Activated gamma-delta T cell treated with anti-CD3 and anti-CD28 coated beads, Interleukin-2, amount 50 U/mL, for 16 hours (primary cell): Measurements from ENCODE around the gene TBC1D8.

ENCODE experiments used
- DNase-seq: peaks from one replicate; pipeline ENCODE4 v3.0.0-alpha.2; 2020; ENCODE audit warnings: low read depth

Gene TBC1D8

DNA sequence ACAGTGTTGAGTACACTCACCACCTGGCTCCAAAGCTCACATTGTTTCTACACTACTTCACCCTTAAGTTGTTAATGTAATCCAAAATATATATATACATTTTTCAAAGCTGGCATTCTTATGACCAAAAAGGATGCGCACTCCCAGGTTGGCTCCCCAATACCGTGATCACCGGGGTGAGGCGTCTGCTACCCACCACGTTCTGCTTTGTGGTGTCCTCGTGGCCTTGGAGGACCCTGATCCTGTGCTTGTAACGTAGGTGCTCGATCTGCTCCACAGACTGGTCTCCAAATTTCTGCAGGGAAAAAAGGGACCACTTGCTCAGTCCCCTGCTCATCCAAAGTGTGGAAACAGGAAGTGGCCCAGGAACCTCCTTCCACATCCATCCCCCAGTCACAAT is 123.3 kb downstream of the TBC1D8 start:
- no peak for DNase-seq

DNA sequence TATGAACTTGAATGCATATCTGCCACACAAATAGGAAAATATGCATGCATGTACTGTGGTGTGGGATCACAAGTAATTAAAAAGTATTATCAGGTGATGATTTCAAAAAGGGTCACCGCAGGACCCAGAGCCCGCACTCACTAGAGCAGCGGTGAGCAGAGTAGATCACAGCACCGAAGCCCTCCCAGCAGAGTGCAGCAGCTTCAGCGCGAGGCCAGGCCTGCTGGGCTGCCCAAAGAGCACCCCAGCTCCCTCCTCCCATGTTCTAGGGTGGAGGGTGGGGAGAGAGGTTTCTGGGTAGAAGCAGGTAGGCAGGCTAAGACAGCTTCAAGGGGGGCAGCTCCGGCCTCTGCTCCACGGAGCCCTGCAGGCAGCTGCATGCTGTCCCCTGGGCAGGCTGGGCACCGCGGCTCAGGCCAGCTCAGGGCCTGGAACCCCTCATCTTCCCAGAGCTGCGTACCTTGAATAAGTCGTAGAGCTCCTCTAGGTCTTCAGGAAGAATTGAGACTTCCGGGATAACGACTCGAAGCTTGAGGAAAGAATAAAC is 124.2 kb downstream of the TBC1D8 start:
- no peak for DNase-seq

DNA sequence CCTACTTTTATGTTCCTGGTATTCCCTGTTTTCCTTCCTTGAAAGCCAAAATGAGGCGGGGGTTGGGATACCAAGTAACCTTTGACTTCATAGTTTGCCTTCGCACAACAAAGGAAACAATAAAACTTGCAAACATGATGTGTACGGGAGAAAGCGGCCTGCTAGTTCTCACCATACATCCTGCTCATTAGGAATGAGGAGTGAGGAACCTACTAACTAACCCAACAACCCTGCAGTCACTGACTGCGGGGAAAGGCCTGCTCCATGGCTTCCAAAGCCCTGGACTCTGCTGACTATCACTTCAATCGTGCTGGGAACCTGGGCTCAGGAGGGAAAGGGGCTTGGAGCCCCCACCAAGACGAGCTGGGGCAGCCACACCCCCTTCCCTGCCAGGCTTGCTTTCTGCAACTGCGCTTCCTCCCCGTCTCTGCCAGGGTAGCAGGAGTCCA is 124.9 kb downstream of the TBC1D8 start:
- no peak for DNase-seq

DNA sequence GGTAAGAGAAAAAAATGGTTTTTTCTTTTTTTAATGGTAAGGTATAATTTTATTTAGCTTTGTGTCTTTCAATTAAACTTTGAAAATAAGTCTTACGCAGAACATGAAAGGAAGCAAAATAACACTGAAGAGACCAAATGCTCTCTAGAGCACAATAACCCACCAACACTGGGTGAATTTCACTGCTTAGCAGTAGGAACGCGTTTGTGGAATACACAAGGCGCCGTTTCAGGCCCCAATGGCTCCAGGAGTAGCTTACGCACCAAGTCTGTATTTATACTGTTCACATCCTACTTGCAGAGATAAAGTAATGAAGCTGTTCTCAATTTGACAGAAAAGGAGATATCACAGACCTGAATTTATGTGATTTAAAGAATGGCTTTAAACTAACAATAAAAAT is 125.6 kb downstream of the TBC1D8 start:
- DNase-seq = no peak

DNA sequence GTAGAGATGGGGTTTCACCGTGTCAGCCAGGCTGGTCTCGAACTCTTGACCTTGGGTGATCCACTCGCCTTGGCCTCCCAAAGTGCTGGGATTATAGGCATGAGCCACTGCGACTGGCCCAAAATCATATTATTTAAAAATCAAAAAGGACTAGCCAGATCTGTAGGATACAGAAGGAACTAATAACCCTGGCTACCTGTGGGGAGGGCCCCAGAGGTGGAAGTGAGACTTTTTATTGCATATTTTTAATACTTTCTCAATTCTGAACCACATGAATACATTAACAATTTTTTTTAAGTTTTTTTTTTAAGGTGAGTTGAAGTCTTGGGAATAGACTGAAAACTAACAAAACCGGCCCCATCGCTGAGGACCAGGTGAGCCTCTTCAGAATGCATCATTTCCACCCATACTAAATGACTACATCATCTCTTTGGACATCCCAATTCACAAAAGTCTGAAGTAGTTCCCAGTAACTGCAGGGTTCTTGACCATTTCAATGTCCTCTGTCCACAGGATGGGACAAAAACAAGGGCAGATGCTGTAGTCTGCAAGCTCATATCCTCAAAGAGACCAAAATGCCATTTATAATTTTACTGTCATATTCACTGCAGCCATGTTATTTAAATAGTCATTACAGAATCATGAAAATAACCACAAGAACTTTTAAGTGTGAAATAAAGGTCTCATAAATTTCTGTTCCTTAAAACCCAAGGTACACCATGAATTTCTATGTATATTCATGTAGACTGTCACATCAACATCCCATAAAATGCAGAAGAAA is 127.7 kb downstream of the TBC1D8 start:
- DNase-seq = no peak

DNA sequence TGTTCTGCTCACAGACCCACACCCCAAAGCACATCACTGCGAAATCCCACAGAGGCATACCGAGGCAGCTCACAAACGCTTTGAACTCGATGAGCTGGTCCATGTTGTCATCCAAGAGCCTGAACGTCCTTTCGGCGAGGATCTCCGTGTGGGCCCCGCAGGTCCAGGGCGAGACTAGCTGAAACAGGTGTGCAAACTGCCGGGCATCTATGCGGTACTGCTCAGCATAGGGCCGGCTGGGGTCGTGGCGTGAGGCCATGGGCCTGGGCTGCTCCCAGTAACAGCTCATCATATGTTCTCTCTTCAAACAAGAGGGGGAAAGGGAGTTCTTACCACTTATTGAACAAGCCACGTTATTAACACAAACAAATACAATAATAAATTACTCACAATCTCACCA is 129.0 kb downstream of the TBC1D8 start:
- no peak for DNase-seq

DNA sequence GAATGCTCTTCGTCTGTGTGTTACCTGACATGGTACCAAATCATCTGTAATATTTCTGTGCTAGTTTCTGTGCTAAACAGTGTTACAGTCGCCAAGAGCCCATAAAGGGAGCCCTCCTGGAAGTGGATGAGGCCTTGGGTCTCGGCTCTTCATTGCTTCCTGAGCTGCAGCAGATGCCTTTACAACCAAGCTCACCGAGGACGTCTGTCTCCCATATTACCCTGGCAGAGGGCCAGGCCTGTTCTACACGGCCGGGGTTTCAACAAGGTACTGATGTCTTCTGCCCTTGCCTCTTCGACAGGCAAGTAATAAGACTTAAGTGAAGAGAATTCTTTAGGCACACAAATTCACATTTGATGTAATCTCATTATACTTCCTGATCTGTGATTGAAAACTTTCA is 132.2 kb downstream of the TBC1D8 start:
- DNase-seq = no peak

DNA sequence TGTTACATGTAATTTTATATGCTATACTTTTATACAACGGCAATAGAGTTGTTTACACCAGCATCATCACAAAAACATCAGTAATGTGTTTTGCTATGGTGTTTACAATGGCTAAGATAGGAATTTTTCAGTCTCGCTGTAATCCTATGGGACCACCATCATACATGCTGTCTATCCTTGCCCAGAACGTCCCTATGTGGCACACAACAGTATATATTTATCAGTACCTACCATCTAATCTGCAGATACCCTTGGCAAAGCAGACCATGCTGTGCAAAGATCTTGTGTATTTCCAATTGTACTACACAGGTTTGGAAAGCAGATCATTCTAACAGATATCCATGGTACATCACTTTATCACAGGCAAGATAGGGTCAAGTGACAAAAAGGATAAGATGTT is 133.8 kb downstream of the TBC1D8 start:
- no peak for DNase-seq

DNA sequence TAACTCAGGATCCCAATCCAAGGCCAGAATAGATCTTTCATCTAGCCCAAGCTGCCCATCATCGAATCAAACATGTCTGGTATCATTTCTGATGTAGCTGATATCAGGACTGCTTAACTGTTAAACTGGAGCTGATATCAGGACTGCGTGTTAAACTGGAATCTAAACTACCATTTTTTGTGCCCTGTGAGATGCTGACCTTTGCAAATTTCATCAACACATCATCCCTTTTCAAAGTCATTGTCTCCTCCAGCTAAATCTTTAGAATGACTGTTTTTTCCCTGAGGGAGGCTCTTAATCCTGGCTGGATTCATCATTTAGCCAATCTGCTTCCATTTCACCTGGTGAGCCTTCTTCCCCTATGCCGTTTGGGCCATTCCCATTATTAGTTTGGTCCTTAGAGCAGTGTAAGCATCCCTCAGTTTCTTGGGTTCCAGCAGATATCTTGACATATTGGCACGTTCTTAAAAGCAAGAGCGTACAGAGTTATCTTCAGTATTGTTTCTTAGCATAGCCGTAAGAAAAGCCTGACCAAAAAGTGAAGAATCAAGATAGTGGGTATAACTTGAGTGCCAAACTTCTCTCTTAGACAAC is 136.8 kb downstream of the TBC1D8 start:
- DNase-seq = no peak

DNA sequence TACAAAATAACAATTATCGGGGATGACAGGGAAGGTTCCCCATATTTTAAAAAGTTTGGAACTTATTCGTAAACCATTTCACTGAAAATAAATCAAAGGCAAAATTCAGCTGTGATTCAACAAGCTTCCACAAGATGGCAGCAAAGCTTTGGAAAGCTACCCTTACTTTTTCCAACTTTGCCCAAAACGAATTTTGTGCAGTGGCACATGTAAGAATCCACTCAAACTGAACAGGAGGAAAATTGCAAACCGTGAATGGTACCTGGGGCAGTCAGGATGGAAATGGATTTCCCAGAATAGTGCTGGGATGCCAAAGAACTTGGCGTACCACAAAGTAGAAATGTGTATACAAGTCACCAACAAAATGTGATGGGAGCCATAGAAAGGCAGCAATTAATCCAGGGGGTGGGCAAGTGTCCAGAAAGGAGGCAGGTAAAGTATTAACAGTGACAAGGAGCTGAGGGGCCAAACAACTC is 138.4 kb downstream of the TBC1D8 start:
- peak; percentile 15 for DNase-seq

DNA sequence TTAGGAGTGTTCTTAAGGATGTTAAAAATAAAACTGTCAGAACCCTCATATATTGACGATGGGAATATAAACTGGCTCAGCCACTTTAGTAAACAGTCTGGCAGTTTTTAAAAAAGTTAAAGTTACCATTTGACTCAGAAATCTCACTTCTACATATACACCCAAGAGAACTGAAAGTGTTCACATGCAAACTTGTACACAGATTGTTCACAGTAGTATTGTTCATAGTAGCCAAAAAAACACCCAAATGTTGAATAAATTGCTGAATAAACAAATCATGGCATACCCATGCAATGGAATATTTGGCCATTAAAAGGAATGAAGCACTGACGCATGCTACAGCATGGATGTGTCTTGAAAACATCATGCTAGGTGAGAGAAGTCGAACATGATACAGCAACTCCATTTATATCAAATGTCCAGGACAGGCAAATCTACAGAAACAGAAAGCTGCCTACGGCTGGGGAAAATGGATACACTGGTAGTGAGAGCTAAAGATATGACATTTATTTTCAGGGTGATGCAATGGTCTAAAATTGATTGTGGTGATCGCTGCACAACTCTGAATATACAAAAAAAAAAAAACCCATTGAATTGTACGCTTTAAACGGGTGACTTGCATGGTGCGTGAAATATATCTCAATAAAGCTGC is 139.0 kb downstream of the TBC1D8 start:
- no peak for DNase-seq

DNA sequence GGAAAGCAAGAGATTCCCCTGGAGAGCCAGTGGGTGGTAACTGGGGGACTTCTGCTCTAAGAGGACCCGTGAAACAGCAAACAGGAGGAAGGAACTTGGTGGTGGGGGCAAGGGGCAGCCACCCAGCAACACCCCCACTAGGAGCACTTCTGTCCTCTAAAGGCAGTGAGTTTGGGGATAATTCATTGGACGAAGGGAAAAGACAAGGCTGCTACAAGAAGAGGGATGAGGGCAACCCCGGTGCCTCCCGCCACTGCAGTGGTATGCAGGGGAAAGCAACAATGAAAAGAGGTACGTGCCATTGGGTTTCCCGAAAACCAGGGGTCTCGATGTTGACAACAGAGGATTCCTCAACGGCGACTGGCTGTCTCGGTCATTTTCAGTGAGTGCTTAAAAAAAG is 140.0 kb downstream of the TBC1D8 start:
- DNase-seq = no peak

DNA sequence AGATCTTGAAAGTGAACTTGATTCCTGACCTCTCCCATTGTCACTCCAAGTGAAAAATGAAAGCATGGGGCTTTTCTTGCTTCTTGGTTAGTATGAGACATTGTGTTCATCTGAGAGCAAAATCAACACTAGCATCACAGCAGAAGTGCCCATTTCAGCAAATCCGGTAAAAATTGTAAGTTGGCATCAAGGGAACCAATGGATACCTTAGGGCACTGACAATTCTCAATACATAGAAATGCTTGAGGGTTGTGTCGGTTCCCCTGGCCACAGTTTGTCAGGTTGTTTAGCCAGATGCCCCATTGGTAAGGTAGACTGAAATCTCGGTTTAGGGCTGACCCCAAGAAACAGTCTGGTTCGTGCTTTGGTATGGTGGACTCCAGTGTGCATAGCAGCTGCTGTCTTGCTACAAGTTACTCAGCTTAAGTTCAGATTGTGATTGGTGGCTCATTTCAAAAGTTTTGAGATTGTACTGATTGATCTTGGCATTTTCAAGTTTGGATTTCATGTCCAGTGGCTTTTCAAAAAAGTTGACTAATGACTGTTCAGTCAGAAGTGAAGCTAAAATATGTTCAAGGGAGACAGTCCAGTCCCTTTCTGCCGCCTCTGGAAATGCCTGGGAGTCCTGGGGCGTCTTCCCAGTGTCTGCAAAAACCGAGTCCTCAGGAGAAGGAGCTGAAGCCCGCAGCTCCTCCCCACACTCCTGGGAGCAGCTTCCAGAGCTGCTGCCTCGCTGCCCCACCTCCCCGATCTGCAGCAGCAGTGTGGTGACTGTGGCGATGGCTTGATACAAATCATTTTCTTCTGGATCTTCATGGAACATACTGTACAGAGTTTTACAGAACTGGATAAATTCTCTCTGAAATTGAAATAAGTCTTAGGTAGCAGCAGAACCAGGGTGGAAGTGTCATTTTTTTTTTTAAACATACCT is 143.5 kb downstream of the TBC1D8 start:
- DNase-seq = no peak

DNA sequence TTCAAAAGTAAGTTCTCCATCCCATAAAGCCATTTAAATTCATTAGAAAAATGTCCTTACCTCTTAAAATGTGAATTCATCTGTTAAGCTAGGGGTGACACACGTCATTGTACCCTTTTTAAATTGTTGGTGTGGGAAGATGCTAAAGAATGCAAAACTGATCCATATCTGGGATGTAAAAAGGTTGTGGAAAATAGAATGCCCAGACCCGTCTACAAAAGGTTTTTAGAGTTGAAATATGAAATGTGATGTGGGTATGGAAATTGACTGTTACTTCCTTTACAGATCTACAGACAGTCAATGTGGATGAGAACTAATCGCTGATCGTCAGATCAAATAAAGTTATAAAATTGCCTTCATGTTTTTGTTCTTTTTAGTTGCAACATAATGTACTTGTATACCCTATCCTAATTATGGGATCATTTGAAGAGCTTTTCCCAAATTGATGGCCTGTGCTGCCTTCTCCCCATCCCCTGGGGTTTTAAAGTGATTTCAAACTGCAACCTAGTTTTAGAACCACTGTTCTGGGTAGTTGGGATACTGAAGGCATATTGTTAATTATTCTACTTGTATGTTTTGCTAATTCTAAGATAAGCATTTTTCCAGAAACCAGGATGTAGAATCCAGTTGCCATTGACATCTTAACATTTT is 145.0 kb downstream of the TBC1D8 start:
- no peak for DNase-seq

DNA sequence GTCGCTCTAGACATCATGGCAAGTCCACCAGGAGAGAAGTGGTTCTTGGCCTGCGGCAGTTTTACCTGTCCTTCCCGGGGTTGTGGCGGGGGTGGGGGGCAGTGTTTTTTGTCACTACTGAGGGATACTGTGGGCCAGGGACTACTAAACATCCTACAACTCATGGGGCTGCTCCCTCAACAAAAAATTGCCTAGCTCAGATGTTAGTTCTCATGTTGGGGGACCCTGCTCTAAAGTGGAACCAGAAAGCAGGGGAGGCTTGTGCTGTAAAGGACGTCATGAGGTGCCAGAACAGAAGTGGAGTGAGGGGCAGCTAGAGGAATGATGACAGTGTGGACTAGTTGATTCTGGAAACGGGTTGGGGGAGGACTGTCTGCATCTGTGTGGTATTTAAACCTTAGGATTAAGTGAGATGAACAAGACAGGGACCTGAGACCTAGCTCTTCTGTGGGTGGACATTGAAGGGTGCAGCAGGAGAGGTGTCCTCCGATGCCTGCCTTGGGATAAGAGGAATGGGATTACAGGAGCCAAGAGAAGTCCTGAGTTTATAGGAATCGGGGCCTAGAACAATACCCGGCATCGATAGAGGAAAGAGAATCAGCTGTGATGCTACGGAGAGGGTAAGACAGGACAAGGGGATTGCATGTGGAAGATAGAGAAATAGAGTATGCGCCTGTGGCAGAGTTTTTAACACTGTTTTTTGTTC is 146.4 kb downstream of the TBC1D8 start:
- no peak for DNase-seq

DNA sequence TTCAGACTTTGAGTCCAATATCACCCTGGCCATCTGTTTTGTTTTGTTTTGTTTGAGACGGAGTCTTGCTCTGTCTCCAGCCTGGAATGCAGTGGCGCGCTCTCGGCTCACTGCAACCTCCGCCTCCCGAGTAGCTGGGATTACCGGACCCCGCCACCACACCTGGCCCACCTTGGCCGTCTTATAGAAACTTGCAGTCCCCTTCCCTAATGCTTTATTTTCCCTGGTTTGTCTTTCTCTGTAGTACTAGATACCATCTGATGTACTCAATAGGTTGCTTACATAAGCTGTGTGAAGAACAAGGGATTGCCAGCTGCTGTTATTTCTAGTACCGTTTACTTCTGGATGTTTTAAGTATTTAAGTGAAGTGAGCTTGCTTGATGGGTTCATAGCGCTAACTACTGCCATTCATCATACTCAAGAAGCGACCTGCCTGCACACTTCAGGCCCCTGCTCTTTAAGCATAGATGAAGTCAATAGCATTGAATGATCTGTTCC is 147.9 kb downstream of the TBC1D8 start:
- no peak for DNase-seq

DNA sequence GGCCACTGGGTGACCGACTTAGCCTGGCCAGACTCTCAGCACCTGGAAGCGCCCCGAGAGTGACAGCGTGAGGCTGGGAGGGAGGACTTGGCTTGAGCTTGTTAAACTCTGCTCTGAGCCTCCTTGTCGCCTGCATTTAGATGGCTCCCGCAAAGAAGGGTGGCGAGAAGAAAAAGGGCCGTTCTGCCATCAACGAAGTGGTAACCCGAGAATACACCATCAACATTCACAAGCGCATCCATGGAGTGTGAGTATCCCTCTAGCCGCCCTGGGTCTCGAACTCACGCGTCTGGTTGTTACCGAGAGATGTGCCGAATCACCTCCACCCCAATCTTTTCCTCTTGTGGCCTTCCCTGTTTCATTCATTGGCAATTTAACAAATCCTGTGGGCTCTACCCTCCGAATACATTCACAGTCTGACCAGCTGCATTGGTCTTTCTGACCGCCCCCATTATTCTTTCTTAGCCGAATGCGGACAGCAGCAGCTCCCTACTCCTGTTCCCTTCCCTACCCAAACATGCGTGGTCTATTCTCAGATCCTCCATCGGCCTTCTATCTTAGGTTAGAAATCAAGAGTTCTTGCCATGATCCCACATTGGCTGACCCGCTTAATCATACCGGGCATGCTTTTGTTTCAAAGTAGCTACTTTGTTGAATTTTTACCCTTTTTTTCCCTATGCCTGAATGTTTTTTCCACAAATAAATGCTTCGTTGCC is 148.5 kb downstream of the TBC1D8 start:
- DNase-seq = no peak

DNA sequence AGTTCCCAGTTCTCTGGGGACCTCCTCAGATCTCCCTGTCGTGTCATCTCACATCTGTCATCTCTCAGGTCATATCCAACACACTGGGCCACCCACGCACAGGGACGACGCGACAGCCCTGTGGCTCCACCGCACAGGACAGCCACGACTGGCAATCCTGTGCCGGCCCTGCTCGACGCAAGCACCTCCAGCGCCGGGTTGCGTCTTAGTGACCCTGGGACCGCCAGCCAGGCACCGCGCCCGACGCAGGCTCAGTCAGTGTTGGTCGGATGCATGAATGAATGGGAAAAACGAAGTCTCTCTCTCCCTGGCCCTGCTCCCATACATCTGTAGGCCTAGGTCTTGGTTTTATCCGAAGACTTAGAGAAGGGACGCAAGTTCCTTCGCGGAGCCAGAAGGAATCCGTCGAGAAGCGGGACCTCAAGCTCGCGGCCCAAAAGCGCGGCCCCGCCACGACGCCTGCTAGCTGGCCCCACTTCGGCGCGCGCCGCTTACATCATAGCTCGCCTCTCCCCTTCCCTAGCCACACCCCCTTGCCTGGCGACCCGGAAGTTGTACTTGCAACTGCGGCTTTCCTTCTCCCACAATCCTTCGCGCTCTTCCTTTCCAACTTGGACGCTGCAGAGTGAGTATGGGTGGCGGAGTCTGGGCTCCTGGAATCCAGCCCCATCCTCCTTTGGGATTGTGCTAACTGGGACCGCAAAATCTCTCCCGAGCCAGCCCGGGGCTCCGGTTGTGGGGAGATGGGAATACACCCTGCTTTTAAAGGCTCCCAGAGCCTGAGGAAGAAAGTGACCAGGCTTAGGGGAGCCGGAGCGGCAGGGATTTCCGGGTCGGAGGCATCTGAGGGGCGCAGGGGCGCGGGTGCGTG is 149.3 kb downstream of the TBC1D8 start, which contains the start of gene RPL31:
Gene RPL31 (plus strand): TSS at position 599 of the 871 bp plus-strand sequence. CDS start 413 bp downstream, outside the sequence.
- peak; percentile 93 for DNase-seq

DNA sequence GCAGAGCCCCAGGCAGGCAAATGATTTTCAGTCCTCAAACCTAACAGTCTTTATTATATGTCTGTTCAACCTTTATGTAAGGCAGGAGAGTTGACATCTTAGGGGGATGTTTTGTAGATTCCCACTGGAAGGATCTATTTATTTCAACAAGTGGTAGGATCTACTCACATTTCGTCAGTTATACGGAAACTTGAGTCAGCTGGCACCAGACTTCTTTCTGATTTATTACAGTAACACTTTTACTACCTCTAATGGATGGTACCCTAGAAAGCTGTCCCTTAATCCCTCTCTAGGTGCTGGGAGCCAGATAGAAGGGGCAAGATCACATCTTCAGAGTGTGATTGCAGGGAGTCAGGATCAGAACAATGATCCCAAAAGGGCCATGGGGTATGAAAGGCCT is 151.2 kb downstream of the TBC1D8 start:
- no peak for DNase-seq
